Measurements from ENCODE around the gene MUC6.

The MUC6 gene

DNA sequence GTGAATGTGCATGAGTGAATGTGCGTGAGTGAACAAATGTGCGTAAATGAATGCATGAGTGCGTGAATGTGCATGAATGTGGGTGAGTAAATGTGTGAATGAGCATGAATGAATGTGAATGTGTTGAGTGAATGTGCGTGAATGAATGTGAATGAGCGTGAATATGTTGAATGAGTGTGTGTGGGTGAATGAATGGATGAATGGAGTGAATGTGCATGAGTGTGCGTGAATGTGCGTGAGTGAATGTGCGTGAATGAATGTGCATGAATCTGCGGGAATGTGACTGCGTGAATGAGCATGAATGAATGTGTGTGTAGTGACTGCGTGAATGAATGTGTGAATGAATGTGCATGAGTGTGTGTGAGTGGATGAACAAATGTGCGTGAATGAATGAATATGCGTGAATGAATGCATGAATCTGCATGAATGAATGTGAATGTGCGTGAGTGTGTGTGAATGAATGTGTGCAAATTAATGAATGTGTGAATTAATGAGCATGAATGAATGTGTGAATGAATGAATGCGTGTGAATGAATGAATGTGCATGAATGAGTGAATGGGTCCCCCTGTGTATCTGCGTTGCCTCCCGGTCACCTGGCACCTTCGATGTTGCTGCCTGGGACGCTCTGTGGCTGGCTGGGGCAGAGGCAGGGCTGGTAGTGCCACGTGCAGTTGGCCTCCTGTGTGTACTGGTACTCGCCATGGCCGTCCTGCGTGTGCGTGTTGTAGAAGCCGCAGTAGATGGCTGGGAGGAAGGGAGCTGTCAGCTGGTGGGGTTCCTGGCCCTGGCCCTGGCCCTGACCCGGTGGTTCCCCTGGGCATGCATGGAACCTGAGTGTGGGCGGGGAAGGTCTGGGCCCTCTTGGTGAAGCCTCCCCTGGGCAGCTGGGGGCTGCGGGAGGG, 13.4 kb downstream of the MUC6 start:
- Mint-ChIP-seq H3K27ac (peak overlapping the region; percentile 24), H3K27me3 (ENCODE audit: low read depth, poor library complexity) (peaks cover 4% of the 10 kb centered on the region), H3K4me1 (no peaks in the 10 kb centered on the region), H3K36me3 (ENCODE audit: low read depth) (no peaks in the 10 kb centered on the region), H3K4me3 (no peak overlapping the region), H3K9me3 (peaks cover under 1% of the 10 kb centered on the region)
- TF ChIP-seq, protein P1, sequence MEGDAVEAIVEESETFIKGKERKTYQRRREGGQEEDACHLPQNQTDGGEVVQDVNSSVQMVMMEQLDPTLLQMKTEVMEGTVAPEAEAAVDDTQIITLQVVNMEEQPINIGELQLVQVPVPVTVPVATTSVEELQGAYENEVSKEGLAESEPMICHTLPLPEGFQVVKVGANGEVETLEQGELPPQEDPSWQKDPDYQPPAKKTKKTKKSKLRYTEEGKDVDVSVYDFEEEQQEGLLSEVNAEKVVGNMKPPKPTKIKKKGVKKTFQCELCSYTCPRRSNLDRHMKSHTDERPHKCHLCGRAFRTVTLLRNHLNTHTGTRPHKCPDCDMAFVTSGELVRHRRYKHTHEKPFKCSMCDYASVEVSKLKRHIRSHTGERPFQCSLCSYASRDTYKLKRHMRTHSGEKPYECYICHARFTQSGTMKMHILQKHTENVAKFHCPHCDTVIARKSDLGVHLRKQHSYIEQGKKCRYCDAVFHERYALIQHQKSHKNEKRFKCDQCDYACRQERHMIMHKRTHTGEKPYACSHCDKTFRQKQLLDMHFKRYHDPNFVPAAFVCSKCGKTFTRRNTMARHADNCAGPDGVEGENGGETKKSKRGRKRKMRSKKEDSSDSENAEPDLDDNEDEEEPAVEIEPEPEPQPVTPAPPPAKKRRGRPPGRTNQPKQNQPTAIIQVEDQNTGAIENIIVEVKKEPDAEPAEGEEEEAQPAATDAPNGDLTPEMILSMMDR (IDR thresholded peaks at IDR 0.05) = no peak
- DNase-seq = no peak

DNA sequence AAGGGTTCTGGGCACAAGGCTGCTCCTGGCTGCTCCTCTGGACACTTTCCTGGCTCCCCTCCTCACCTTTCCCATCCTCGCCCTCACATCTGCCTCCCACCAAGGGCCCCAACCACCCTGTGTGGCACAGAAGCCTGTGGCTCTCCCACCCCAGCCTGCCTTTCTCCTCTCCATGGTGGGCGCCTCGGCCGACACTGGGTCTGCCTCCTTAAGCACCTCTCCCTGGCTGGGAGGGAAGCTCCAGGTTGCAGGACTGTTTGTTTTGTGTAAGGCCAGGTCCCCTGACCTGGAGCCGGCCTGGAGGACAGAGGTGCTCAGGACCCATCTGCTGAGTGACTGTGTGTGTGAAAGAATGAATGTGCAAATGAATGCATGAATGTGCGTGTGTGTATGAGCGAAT, 14.1 kb downstream of the MUC6 start:
- H3K4me1 Mint-ChIP-seq = no peaks in the 10 kb centered on the region
- no peak overlapping the region for H3K4me3 Mint-ChIP-seq
- H3K9me3 Mint-ChIP-seq = peaks cover 8% of the 10 kb centered on the region
- peaks cover 7% of the 10 kb centered on the region for H3K27me3 Mint-ChIP-seq (ENCODE audit: low read depth, poor library complexity)
- peaks cover 6% of the 10 kb centered on the region for H3K36me3 Mint-ChIP-seq (ENCODE audit: low read depth)
- DNase-seq = no peak
- TF ChIP-seq, protein P1 (IDR thresholded peaks at IDR 0.05) = no peak
- H3K27ac Mint-ChIP-seq = no peak overlapping the region

DNA sequence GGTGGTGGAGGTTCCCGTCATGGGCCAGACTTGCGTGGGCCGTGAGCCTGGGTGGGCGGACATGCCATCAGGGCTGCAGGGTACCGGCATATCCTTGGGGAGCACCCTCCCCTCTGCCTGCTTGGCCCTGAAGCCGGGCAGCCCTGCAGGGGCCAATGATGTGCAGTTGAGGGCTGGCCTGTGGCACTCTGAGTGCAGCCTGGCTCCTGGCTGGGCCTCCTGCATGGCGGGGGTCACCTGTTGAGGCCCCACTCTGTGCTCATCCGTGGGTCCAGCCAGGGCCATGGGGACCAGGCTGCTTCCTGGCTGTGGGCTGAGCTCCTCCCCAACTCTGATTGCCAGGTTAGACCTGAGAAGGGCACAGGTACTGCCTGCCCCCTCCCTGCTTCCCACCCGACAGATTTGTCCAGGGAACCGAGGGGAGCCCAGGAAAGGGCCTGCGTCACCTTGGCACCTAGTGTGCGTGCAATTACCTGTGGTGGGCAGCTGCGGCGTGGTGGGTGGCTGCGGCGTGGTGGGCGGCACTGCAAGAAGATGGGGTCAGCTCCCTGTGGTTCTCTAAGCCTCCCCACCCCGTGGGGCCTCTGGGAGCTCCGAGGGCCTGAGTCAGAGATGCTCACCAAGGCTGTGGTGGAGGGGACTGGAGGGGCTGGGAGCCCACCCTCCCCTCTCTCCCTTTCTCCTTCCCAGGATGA, 16.2 kb downstream of the MUC6 start:
- H3K27me3 Mint-ChIP-seq (ENCODE audit: low read depth, poor library complexity) = peaks cover 9% of the 10 kb centered on the region
- peaks cover 13% of the 10 kb centered on the region for H3K36me3 Mint-ChIP-seq (ENCODE audit: low read depth)
- H3K4me3 Mint-ChIP-seq = no peak overlapping the region
- H3K4me1 Mint-ChIP-seq = no peaks in the 10 kb centered on the region
- H3K27ac Mint-ChIP-seq = no peak overlapping the region
- peaks cover 20% of the 10 kb centered on the region for H3K9me3 Mint-ChIP-seq
- TF ChIP-seq, protein P1 (IDR thresholded peaks at IDR 0.05) = no peak
- no peak for DNase-seq

DNA sequence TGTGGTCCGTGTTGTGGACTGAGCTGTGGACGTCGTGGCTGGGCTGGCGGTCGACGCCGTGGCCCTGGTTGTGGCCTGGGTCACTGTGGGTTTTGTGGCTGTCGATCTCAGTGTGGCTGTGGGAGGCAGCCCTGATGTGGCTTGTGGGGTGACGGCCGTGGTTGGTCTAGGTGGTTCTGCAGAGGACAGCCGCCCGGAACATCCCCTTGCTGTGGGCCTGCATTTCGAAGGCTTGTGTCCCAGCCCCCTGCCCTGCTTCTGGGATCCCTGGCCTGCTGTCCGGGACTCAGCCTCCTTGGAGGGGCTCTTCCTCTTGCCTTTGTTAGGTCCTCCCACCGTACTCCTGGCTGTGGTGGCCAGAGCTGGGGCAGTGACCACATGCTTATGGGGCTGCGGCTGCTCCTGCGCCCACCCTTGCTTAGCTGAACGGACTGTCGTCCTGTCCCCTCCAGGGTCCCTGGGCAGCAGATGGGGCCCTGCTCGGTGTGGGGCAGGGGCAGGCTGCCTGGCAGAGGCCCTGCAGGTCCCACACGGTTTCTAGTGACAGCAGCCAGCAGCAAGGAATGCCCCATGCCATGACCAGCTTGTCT, 17.1 kb downstream of the MUC6 start:
- no peak for DNase-seq
- Mint-ChIP-seq H3K27ac (no peak overlapping the region), H3K4me1 (no peaks in the 10 kb centered on the region), H3K36me3 (ENCODE audit: low read depth) (peaks cover 13% of the 10 kb centered on the region), H3K4me3 (no peak overlapping the region), H3K27me3 (ENCODE audit: low read depth, poor library complexity) (peaks cover 9% of the 10 kb centered on the region), H3K9me3 (peaks cover 20% of the 10 kb centered on the region)
- TF ChIP-seq, protein P1 (IDR thresholded peaks at IDR 0.05) = no peak

DNA sequence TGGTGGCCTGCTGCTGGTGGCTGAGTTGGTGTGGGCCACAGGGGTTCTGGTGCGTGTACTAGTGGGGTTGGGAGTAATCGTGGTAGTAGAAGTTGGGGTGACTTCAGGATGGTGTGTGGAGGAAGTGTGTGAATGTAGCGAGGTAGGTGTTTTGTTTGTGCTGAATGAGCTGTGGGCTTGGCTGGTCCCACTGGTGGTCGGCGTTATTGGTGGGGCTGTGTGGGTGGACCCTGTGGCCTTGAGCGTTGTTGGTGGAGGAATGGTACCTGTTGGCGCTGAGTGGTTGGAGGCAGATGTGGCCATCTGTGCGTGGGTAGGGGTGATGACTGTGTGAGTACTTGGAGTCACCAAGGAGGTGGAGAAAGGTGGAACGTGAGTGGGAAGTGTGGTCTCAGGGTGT, 18.4 kb downstream of the MUC6 start:
- TF ChIP-seq, protein P1 (IDR thresholded peaks at IDR 0.05) = no peak
- no peaks in the 10 kb centered on the region for H3K4me1 Mint-ChIP-seq
- H3K36me3 Mint-ChIP-seq (ENCODE audit: low read depth) = peaks cover 13% of the 10 kb centered on the region

More for the DNA sequence above, 18.4 kb downstream of the MUC6 start:
- H3K27me3 Mint-ChIP-seq (ENCODE audit: low read depth, poor library complexity) = peaks cover 9% of the 10 kb centered on the region
- peak overlapping the region; percentile 66 for H3K27ac Mint-ChIP-seq
- H3K4me3 Mint-ChIP-seq = no peak overlapping the region
- H3K9me3 Mint-ChIP-seq = peaks cover 20% of the 10 kb centered on the region
- DNase-seq = no peak
